GM21786 (cell line): ENCODE results near the gene SYNE3.

ENCODE experiments used
- ATAC-seq: cut with Tn5 transposase; IDR thresholded peaks from one replicate; pipeline ENCODE4 v1.9.1; 2021; ENCODE audit not compliant: unreplicated experiment

SYNE3 gene

GRCh38 chr14:95509495-95509894 lies 7.0 kb downstream of the SYNE3 start:
- ATAC-seq: no peak

- ATAC-seq: no peak
Measured at GRCh38 chr14:95508377-95508776, 8.1 kb downstream of the SYNE3 start.

GRCh38 chr14:95507701-95508103 lies 8.7 kb downstream of the SYNE3 start:
- peak; percentile 39 for ATAC-seq

- ATAC-seq: no peak
Measured at GRCh38 chr14:95507174-95507573, 9.3 kb downstream of the SYNE3 start.

- peak; percentile 36 for ATAC-seq
Measured at GRCh38 chr14:95505030-95505589, 11.3 kb downstream of the SYNE3 start.

- ATAC-seq: peak; percentile 29
Measured at GRCh38 chr14:95504135-95505029, 12.1 kb downstream of the SYNE3 start.

- ATAC-seq: peak; percentile 47
Measured at GRCh38 chr14:95503365-95504134, 12.9 kb downstream of the SYNE3 start.

GRCh38 chr14:95502381-95502950 lies 14.0 kb downstream of the SYNE3 start:
- no peak for ATAC-seq

- ATAC-seq: no peak
Measured at GRCh38 chr14:95500772-95501401, 15.6 kb downstream of the SYNE3 start.

- ATAC-seq: no peak
Measured at GRCh38 chr14:95500201-95500681, 16.2 kb downstream of the SYNE3 start.

GRCh38 chr14:95499354-95499750 lies 17.1 kb downstream of the SYNE3 start:
- no peak for ATAC-seq

- ATAC-seq: no peak
Measured at GRCh38 chr14:95498622-95499353, 17.7 kb downstream of the SYNE3 start.

- ATAC-seq: no peak
Measured at GRCh38 chr14:95497561-95498011, 18.9 kb downstream of the SYNE3 start.

- ATAC-seq: no peak
Measured at GRCh38 chr14:95496690-95497259, 19.7 kb downstream of the SYNE3 start.

GRCh38 chr14:95496111-95496681 lies 20.3 kb downstream of the SYNE3 start:
- ATAC-seq: peak; percentile 13

GRCh38 chr14:95495538-95496025 lies 20.9 kb downstream of the SYNE3 start:
- ATAC-seq: peak; percentile 82

GRCh38 chr14:95495076-95495475 lies 21.4 kb downstream of the SYNE3 start:
- no peak for ATAC-seq

- peak; percentile 34 for ATAC-seq
Measured at GRCh38 chr14:95494456-95494855, 22.0 kb downstream of the SYNE3 start.

- no peak for ATAC-seq
Measured at GRCh38 chr14:95493976-95494375, 22.5 kb downstream of the SYNE3 start.
